Suprapubic skin (tissue), 4 donors: ENCODE results near the gene ADK. TPM values are rescaled to one million over a fixed set of nuclear protein-coding genes. Genes with fewer than 3 reads are reported as not detected.

ENCODE experiments used
- DNase-seq, 2 donors: peaks; one replicate each; pipeline ENCODE4 v3.0.0-alpha.2; 2019; ENCODE audit warnings: low spot score in 2 of 2
- H3K27ac ChIP-seq: fragments of 200-600 bp; sonication (generic); one replicate; pipeline ENCODE4 v1.5.1; 2019
- H3K27me3 ChIP-seq: fragments of 200-600 bp; sonication (generic); one replicate; pipeline ENCODE4 v1.5.1; 2019
- H3K36me3 ChIP-seq: fragments of 200-600 bp; sonication (generic); one replicate; pipeline ENCODE4 v1.5.1; 2019
- H3K4me1 ChIP-seq: fragments of 200-600 bp; sonication (generic); one replicate; pipeline ENCODE4 v1.5.1; 2019
- H3K4me3 ChIP-seq: fragments of 200-600 bp; sonication (generic); one replicate; pipeline ENCODE4 v1.5.1; 2019; ENCODE audit warnings: mild to moderate bottlenecking
- H3K9me3 ChIP-seq: fragments of 200-600 bp; sonication (generic); one replicate; pipeline ENCODE4 v1.5.1; 2019
- EP300 ChIP-seq: sonication (generic); formaldehyde crosslinking; IDR thresholded peaks from one replicate; pipeline ENCODE4 v1.6.1; 2017; ENCODE audit warnings: antibody characterized with exemption
- POLR2A ChIP-seq, 2 donors: fragments of 450-650 bp; IDR thresholded peaks; one replicate each; pipeline ENCODE4 v1.6.1; 2017; ENCODE audit warnings: antibody characterized with exemption in 2 of 2, mild to moderate bottlenecking in 2 of 2, moderate library complexity in 2 of 2
- POLR2AphosphoS5 ChIP-seq, 3 donors: sonication (generic); formaldehyde crosslinking; IDR thresholded peaks; one replicate each; pipeline ENCODE4 v1.6.1; 2017; ENCODE audit warnings: antibody characterized with exemption in 3 of 3
- WGBS: methylation state at CpG from one replicate; pipeline ENCODE4 v1.1.5; 2018; 5-methylcytosine and 5-hydroxymethylcytosine counted together
- total RNA-seq, 4 donors: library from RNA; depleted of rRNA; stranded (reverse); fragments of >200 nt; gene quantifications; one replicate each; pipeline ENCODE4 v1.1.0, GENCODE V29; 2016
- TF ChIP-seq, protein P1 (sequence below), 2 donors: fragments of 200-600 bp in 1 of 2; fragments of 450-650 bp in 1 of 2; sonication (generic) in 1 of 2; IDR thresholded peaks; one replicate each; pipeline ENCODE4 v1.5.1; 2016 to 2019; ENCODE audit warnings: antibody characterized with exemption in 2 of 2, mild to moderate bottlenecking in 1 of 2, moderate library complexity in 1 of 2

The ADK gene
- total RNA-seq, 4 donors from 2014 or later, result 33.0 to 57.3 (median 48.0) TPM

DNA sequence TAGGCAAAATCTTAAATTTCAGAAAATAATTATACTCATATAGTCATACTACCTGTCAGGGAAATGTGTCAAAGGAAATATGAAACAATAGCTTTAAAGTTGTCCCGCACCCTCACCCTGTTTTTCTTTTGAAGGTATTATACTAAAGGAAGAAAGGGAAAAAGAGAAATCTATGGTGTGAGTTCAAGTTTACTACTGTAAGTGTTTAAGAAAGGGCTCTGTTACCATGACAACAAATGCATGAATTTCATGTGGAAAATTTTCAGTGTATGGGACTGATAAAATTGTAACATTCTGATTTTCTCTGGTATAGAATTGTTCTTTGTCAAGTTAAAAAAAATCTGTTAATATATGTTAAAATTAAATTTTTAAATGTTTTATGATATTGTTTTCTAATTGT lies 229.8 kb downstream of the ADK start:
- no peaks in the 10 kb centered on the region for H3K36me3 ChIP-seq
- no peak overlapping the region for H3K4me3 ChIP-seq
- no peaks in the 10 kb centered on the region for H3K27me3 ChIP-seq
- no peak for DNase-seq
- H3K9me3 ChIP-seq, result no peaks in the 10 kb centered on the region
- TF ChIP-seq POLR2A (IDR thresholded peaks at IDR 0.05), result no peak
- no peak for TF ChIP-seq EP300
- TF ChIP-seq, protein P1, sequence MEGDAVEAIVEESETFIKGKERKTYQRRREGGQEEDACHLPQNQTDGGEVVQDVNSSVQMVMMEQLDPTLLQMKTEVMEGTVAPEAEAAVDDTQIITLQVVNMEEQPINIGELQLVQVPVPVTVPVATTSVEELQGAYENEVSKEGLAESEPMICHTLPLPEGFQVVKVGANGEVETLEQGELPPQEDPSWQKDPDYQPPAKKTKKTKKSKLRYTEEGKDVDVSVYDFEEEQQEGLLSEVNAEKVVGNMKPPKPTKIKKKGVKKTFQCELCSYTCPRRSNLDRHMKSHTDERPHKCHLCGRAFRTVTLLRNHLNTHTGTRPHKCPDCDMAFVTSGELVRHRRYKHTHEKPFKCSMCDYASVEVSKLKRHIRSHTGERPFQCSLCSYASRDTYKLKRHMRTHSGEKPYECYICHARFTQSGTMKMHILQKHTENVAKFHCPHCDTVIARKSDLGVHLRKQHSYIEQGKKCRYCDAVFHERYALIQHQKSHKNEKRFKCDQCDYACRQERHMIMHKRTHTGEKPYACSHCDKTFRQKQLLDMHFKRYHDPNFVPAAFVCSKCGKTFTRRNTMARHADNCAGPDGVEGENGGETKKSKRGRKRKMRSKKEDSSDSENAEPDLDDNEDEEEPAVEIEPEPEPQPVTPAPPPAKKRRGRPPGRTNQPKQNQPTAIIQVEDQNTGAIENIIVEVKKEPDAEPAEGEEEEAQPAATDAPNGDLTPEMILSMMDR (IDR thresholded peaks at IDR 0.05), result no peak
- TF ChIP-seq POLR2AphosphoS5 (IDR thresholded peaks at IDR 0.05), result no peak
- no peaks in the 10 kb centered on the region for H3K4me1 ChIP-seq
- WGBS, result 95% methylated on average over 1 of the region's 1 CpG
- H3K27ac ChIP-seq, result no peak overlapping the region

DNA sequence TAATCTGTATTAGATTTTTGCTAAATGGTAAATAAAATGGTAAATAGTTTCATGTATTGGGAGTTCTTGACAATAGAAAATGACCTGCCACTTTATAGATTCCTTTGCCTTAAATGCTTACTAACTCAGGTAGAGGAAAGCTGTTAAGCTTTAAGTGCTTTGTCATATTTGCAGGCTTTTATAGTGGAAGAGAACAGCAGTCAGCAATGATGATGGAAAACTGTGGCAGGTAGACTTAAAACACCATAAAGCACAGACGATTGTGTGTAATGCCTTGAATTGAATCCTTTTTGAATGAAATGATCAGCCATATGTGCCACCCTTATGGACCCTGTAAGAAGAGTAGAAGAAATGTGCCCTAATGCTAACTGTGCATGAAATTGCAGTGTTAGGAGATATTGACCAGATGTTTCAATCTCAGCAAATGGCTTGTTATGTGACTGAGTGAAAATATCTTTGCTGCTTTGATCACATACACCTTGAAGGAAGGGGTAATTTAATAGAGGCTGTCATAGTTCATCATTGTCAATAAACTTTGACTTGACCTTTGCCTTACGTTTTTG lies 230.4 kb downstream of the ADK start:
- no peak for DNase-seq
- WGBS, result 73% methylated on average over 2 of the region's 2 CpGs
- H3K27ac ChIP-seq, result no peak overlapping the region
- no peak for TF ChIP-seq EP300
- no peak for TF ChIP-seq POLR2A (IDR thresholded peaks at IDR 0.05)
- no peak for TF ChIP-seq POLR2AphosphoS5 (IDR thresholded peaks at IDR 0.05)
- TF ChIP-seq, protein P1 (IDR thresholded peaks at IDR 0.05), result no peak
- H3K27me3 ChIP-seq, result no peaks in the 10 kb centered on the region
- no peaks in the 10 kb centered on the region for H3K36me3 ChIP-seq
- no peaks in the 10 kb centered on the region for H3K4me1 ChIP-seq
- H3K9me3 ChIP-seq, result no peaks in the 10 kb centered on the region
- no peak overlapping the region for H3K4me3 ChIP-seq

DNA sequence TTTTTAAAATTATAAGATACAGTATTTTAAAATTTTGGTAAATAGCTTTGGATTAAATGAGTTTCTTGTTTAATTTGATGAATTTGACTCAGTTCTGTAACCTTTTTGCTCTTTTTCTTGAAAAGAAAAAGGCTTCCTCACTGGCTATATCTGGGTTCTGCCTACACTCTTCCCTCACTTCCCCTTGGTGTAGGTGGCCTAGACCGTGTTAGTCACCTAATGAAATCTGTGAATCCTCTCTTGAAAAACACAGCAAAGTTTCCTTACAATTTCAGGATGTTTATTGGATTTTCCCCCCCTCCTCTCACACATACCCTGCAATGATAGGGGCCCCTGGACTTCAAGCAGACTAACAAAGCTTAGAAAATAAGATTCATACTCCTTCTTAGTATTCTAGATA lies 231.6 kb downstream of the ADK start:
- Histone ChIP-seq H3K27ac (no peak overlapping the region), H3K9me3 (no peaks in the 10 kb centered on the region), H3K4me1 (no peaks in the 10 kb centered on the region), H3K36me3 (no peaks in the 10 kb centered on the region), H3K4me3 (no peak overlapping the region), H3K27me3 (no peaks in the 10 kb centered on the region)
- DNase-seq, result no peak
- 81% methylated on average over 1 of the region's 1 CpG for WGBS
- no peak for TF ChIP-seq POLR2AphosphoS5 (IDR thresholded peaks at IDR 0.05)

DNA sequence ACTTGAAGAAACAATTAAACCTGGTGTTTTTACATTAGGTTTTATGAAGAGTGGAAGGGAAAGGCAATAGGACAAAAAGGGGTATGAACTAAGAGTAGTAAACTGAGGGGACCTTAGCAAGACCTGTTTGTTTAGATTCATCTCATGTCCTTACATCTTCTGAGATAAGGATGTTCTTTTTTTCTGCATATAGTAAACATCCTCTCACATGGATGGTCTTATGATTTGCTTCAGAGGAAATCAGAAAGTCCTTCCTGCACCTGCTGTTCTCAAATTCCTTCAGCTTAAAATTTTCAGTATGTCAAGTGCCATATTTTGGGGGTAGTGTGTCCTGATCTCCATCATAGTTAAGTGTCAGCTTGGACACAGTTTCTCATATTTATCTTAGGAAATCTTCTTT lies 232.6 kb downstream of the ADK start:
- no peak for DNase-seq
- H3K4me1 ChIP-seq, result no peaks in the 10 kb centered on the region

DNA sequence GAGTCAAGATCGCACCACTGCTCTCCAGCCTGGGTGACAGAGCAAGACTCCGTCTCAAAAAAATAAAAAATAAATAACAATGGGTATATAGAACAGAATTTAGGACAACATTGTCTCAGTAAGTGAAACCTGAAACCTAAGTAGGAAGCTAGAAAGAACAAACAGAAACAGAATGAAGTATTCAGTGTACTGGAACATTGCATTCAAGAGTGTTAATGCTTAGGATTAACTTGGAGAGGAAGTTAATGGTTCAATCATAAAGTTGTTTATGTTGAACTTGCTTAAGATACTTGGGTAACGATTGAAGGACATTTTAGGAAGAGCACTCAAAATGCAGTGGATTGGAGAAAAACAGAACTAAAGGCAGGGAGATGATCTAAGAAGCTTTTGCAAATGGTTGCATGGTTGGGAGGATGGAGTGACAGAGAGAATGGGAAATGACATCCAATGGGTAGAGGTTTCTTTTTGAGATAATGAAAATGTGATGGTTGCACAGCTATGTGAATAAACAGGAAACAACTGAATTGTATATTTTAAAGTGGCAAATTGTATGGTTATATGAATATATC lies 233.7 kb downstream of the ADK start:
- Histone ChIP-seq H3K4me3 (no peak overlapping the region), H3K27me3 (no peaks in the 10 kb centered on the region), H3K27ac (no peak overlapping the region), H3K9me3 (no peaks in the 10 kb centered on the region), H3K4me1 (no peaks in the 10 kb centered on the region), H3K36me3 (no peaks in the 10 kb centered on the region)
- 94% methylated on average over 3 of the region's 3 CpGs for WGBS
- no peak for TF ChIP-seq POLR2A (IDR thresholded peaks at IDR 0.05)
- TF ChIP-seq, protein P1 (IDR thresholded peaks at IDR 0.05), result no peak
- no peak for TF ChIP-seq POLR2AphosphoS5 (IDR thresholded peaks at IDR 0.05)
- no peak for TF ChIP-seq EP300
- DNase-seq, result no peak

More for the DNA sequence above, 232.6 kb downstream of the ADK start:
- H3K27me3 ChIP-seq, result no peaks in the 10 kb centered on the region
- H3K36me3 ChIP-seq, result no peaks in the 10 kb centered on the region
- H3K4me3 ChIP-seq, result no peak overlapping the region
- TF ChIP-seq EP300, result no peak
- TF ChIP-seq, protein P1 (IDR thresholded peaks at IDR 0.05), result no peak
- TF ChIP-seq POLR2A (IDR thresholded peaks at IDR 0.05), result no peak
- TF ChIP-seq POLR2AphosphoS5 (IDR thresholded peaks at IDR 0.05), result no peak
- H3K27ac ChIP-seq, result no peak overlapping the region
- H3K9me3 ChIP-seq, result no peaks in the 10 kb centered on the region

DNA sequence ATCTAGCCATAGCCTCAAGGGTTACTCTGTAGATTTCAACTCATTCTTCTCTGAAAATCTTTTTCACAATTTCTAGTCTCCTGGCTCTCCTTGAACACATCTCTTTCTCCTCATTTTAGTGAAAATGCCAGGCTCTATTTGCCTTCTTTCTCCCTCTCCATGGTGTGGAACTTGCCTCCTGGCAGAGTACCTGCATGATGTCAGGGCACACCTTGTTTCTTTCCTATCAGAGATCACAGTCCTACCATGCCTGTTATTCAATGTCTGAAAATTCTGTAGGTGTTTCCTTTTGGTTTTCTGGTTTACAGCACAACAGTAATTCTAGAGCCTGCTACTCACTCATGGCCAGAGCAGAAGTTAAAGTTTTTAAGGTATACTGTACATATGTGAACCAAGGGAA lies 237.8 kb downstream of the ADK start:
- no peak for TF ChIP-seq EP300
- TF ChIP-seq POLR2AphosphoS5 (IDR thresholded peaks at IDR 0.05), result no peak
- no peak for TF ChIP-seq POLR2A (IDR thresholded peaks at IDR 0.05)
- TF ChIP-seq, protein P1 (IDR thresholded peaks at IDR 0.05), result no peak

More for the DNA sequence above, 237.8 kb downstream of the ADK start:
- Histone ChIP-seq H3K27me3 (no peaks in the 10 kb centered on the region), H3K27ac (no peak overlapping the region), H3K4me1 (no peaks in the 10 kb centered on the region), H3K36me3 (no peaks in the 10 kb centered on the region), H3K9me3 (no peaks in the 10 kb centered on the region), H3K4me3 (no peak overlapping the region)
- no peak for DNase-seq
